HCEC 1CT (cell line): ENCODE measurements around the gene ZNF19.
A peak's percentile ranks its signal among the peaks of the same experiment; 100 is the strongest.
"Not testable (repeated sequence)": the region's sequence is repeated elsewhere in the genome, so short reads cannot be mapped to it uniquely, and the experiment has no call there.

Experiments
- DNase-seq: peaks from one replicate; pipeline ENCODE4 v3.0.0-alpha.2; 2017

Gene ZNF19

GRCh38 chr16:71489122-71489521 lies at the start of gene ZNF19:
TSS of gene ZNF19 (minus strand) at chr16:71489324. CDS start at chr16:71482114, 7,210 bp downstream.
- DNase-seq = no peak

- peak; percentile 35 for DNase-seq
Observed at GRCh38 chr16:71537643-71538042, 48.5 kb upstream of the ZNF19 start.

GRCh38 chr16:71536752-71537499 lies 47.8 kb upstream of the ZNF19 start:
- no peak for DNase-seq

- DNase-seq = no peak
Observed at GRCh38 chr16:71532366-71532765, 43.2 kb upstream of the ZNF19 start.

- no peak for DNase-seq
Observed at GRCh38 chr16:71528863-71529262, 39.7 kb upstream of the ZNF19 start.

- no peak for DNase-seq
Observed at GRCh38 chr16:71528257-71528656, 39.1 kb upstream of the ZNF19 start.

GRCh38 chr16:71526111-71526631 lies 37.0 kb upstream of the ZNF19 start, which contains the start of gene CHST4:
TSS of gene CHST4 (plus strand) at chr16:71526426. CDS start at chr16:71536678, 10,252 bp downstream.
- peak; percentile 65 for DNase-seq

- DNase-seq = no peak
Observed at GRCh38 chr16:71524566-71525553, 35.7 kb upstream of the ZNF19 start.

GRCh38 chr16:71520550-71520949 lies 31.4 kb upstream of the ZNF19 start:
- DNase-seq = no peak

- DNase-seq = no peak
Observed at GRCh38 chr16:71515026-71515425, 25.9 kb upstream of the ZNF19 start.

- no peak for DNase-seq
Observed at GRCh38 chr16:71514476-71514875, 25.4 kb upstream of the ZNF19 start.

GRCh38 chr16:71513302-71513701 lies 24.2 kb upstream of the ZNF19 start:
- DNase-seq = no peak

- no peak for DNase-seq
Observed at GRCh38 chr16:71507061-71507460, 17.9 kb upstream of the ZNF19 start.

- DNase-seq = no peak
Observed at GRCh38 chr16:71504901-71505300, 15.8 kb upstream of the ZNF19 start.

GRCh38 chr16:71504051-71504450 lies 14.9 kb upstream of the ZNF19 start:
- not testable (repeated sequence) for DNase-seq

- DNase-seq = no peak
Observed at GRCh38 chr16:71501547-71501946, 12.4 kb upstream of the ZNF19 start.

- DNase-seq = no peak
Observed at GRCh38 chr16:71500964-71501363, 11.8 kb upstream of the ZNF19 start.

GRCh38 chr16:71499775-71500364 lies 10.7 kb upstream of the ZNF19 start:
- DNase-seq = peak; percentile 52

- no peak for DNase-seq
Observed at GRCh38 chr16:71498031-71498430, 8.9 kb upstream of the ZNF19 start.

GRCh38 chr16:71493213-71493612 lies 4.1 kb upstream of the ZNF19 start:
- no peak for DNase-seq

GRCh38 chr16:71492786-71493185 lies 3.7 kb upstream of the ZNF19 start:
- no peak for DNase-seq

GRCh38 chr16:71491054-71491453 lies 1.9 kb upstream of the ZNF19 start:
- DNase-seq = no peak

- DNase-seq = no peak
Observed at GRCh38 chr16:71490361-71490760, 1.2 kb upstream of the ZNF19 start.
